Activated CD8-positive, alpha-beta T cell treated with anti-CD3 and anti-CD28 coated beads for 36 hours (primary cell): ENCODE data around the gene RMND5B. TPM values are rescaled to one million over a fixed set of nuclear protein-coding genes. Genes with fewer than 3 reads are reported as not detected.

Source experiments
- ATAC-seq: fragments of 200-7000 bp; cut with Tn5 transposase; one replicate; pipeline ENCODE4 v1.10.0; 2021; ENCODE audit warnings: mild to moderate bottlenecking, moderate library complexity
- CTCF ChIA-PET: fragments of 350-600 bp; sonication (Branson Sonifier 250); formaldehyde crosslinking; loops from one replicate; lab custom pipeline; 2021; ENCODE audit warnings: antibody characterized with exemption; lab: Charles Lee
- POLR2A ChIA-PET: fragments of 350-600 bp; sonication (Branson Sonifier 250); formaldehyde crosslinking; loops from one replicate; lab custom pipeline; 2021; ENCODE audit warnings: antibody characterized with exemption; lab: Charles Lee
- DNase-seq: peaks from one replicate; pipeline ENCODE4 v3.0.0-alpha.2; 2020
- H3K27ac Mint-ChIP-seq: one replicate; pipeline ENCODE4 v1.8.0; 2021; ENCODE audit warnings: mild to moderate bottlenecking, mixed read lengths
- H3K27me3 Mint-ChIP-seq: one replicate; pipeline ENCODE4 v1.8.0; 2021; ENCODE audit warnings: mixed read lengths
- H3K36me3 Mint-ChIP-seq: one replicate; pipeline ENCODE4 v1.8.0; 2021; ENCODE audit warnings: low read depth, mixed read lengths
- H3K4me1 Mint-ChIP-seq: one replicate; pipeline ENCODE4 v1.8.0; 2021; ENCODE audit warnings: low read depth, mixed read lengths
- H3K4me3 Mint-ChIP-seq: one replicate; pipeline ENCODE4 v1.8.0; 2021; ENCODE audit warnings: mild to moderate bottlenecking, moderate library complexity, mixed read lengths
- H3K9me3 Mint-ChIP-seq: one replicate; pipeline ENCODE4 v1.8.0; 2021; ENCODE audit warnings: mixed read lengths
- CTCF ChIP-seq: fragments of 200-600 bp; IDR thresholded peaks from one replicate; pipeline ENCODE4 v1.8.0; 2022; ENCODE audit warnings: antibody characterized with exemption, mild to moderate bottlenecking
- intact Hi-C: fragments of 100-400 bp; cut with micrococcal nuclease; formaldehyde crosslinking; loops from one replicate; pipeline ENCODE4 v1.10.0; 2022
- total RNA-seq, 2 experiments: library from RNA; stranded (reverse); gene quantifications; one replicate each; pipeline ENCODE4 v1.2.3, GENCODE V29; 2021

Gene RMND5B
- total RNA-seq, 2 experiments from 2014 or later, result 32.9 to 33.4 TPM

DNA sequence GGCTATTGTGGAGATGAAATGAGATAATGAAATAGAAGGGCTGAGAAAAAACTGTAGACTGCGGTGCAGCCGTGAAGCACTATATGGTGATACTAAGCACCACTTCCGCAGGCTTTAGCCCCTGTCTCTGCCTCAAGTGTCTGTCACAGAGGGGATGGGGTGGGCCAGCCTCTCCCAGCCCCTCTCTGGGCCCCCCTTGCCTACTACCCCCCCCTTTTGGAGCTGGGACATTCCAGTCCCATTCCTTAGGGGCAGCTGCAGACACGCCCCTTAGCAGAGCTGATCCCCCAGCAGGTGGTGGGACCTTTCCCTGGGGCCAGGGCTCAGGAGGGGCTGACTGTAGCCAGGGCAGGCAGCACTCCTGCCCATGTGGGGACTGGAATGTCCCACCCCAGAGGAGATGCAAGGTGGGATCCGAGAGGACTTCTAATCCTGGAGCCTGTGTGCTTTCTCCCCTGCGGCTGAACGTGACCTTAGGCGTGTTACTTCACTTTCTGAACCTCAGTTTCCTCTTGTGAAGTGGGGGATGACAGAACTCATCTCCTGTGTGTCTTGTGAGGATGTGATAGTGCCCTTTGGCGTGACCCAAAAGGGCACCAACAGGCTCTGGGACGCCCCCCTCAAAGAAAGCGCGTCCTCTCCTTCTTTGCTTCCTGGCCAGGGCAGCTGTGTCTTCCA lies 15.5 kb upstream of the RMND5B start:
- DNase-seq, result peak; percentile 68
- peak; percentile 40 for ATAC-seq
- Mint-ChIP-seq H3K27me3 (no peaks in the 10 kb centered on the region), H3K9me3 (peaks cover 3% of the 10 kb centered on the region), H3K36me3 (peaks cover 28% of the 10 kb centered on the region), H3K4me3 (peak overlapping the region; percentile 98), H3K4me1 (peaks cover 23% of the 10 kb centered on the region), H3K27ac (peak overlapping the region; percentile 95)
- intact Hi-C loops, result loop anchor here (5.0 kb wide), 1 partner anchor 37 kb away; the partner anchor contains the start of gene NHP2
- TF ChIP-seq CTCF, result no peak
- POLR2A ChIA-PET, result interaction anchor here (0.6 to 5.8 kb wide), 10 partner anchors 9 to 89 kb away, joined by 3 to 44 read pairs (median 4); partner anchors contain the start of genes HNRNPAB and RMND5B
- CTCF ChIA-PET, result interaction anchor here (1.6 to 9.1 kb wide), 3 partner anchors 32 to 40 kb away, joined by 4 to 84 read pairs (median 13); partner anchors contain the start of gene NHP2

GRCh38 chr5:178115814-178116142 lies 15.0 kb upstream of the RMND5B start:
- Mint-ChIP-seq H3K27me3 (no peaks in the 10 kb centered on the region), H3K36me3 (peaks cover 28% of the 10 kb centered on the region), H3K4me1 (peaks cover 26% of the 10 kb centered on the region), H3K4me3 (peak overlapping the region; percentile 98), H3K9me3 (peaks cover 3% of the 10 kb centered on the region), H3K27ac (peak overlapping the region; percentile 95)
- ChIA-PET CTCF (interaction anchor here (1.2 to 9.1 kb wide), 6 partner anchors 14 to 40 kb away, joined by 3 to 84 read pairs (median 4); partner anchors contain the start of gene NHP2), POLR2A (interaction anchor here (0.6 to 5.8 kb wide), 11 partner anchors 8 to 89 kb away, joined by 3 to 44 read pairs (median 5); partner anchors contain the start of genes HNRNPAB and RMND5B)
- intact Hi-C loops, result loop anchor here (5.0 kb wide), 1 partner anchor 37 kb away; the partner anchor contains the start of gene NHP2
- no peak for TF ChIP-seq CTCF
- DNase-seq (peak; percentile 30), ATAC-seq (no peak)

DNA sequence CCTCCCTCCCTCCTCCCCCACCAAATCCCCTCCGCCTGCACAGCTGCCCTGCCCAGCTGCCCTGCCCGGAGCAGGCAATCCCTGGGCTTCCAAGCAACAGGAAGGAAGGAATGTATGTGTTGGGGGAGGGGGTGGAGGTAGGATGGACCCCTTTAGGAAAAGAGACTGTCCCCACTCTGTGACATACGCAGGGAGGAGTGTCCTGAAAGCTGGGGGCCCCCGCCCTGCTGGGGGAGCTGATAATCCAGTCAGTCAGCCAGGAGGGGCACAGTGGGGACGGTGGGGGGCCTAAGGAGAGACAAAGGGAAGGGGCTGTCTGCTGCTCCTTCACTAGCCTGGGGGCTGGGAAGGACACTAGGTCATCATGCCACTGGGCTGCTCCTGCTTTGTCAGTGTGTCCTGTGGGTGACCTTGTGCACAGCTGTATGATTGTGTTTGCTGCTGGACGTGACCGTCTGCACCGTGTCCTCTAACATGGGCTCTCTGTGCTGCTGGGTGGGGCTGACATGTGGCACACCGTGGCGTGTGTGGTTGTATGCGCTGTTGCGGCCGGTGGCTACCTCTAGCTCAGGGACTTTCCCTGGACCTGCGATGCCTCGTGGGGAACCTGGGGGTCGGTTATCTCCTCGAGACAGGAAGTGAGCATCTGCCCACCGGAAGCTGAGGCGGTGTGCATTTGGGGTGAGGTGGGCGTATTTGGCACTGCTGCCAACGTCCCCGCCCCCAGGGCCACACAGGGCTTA lies 14.5 kb upstream of the RMND5B start:
- POLR2A ChIA-PET, result interaction anchor here (0.7 to 5.8 kb wide), 8 partner anchors 8 to 88 kb away, joined by 3 to 44 read pairs (median 6); partner anchors contain the start of genes HNRNPAB and RMND5B
- Mint-ChIP-seq H3K4me3 (peak overlapping the region; percentile 98), H3K36me3 (peaks cover 31% of the 10 kb centered on the region), H3K4me1 (peaks cover 31% of the 10 kb centered on the region), H3K27me3 (no peaks in the 10 kb centered on the region), H3K9me3 (peaks cover 3% of the 10 kb centered on the region), H3K27ac (peak overlapping the region; percentile 95)
- intact Hi-C loops, result loop anchor here (5.0 kb wide), 1 partner anchor 36 kb away; the partner anchor contains the start of gene NHP2
- ATAC-seq (peak; percentile 62), DNase-seq (peak; percentile 96)
- CTCF ChIA-PET, result interaction anchor here (1.2 to 9.1 kb wide), 6 partner anchors 14 to 41 kb away, joined by 3 to 84 read pairs (median 4); partner anchors contain the start of gene NHP2
- TF ChIP-seq CTCF, result no peak

DNA sequence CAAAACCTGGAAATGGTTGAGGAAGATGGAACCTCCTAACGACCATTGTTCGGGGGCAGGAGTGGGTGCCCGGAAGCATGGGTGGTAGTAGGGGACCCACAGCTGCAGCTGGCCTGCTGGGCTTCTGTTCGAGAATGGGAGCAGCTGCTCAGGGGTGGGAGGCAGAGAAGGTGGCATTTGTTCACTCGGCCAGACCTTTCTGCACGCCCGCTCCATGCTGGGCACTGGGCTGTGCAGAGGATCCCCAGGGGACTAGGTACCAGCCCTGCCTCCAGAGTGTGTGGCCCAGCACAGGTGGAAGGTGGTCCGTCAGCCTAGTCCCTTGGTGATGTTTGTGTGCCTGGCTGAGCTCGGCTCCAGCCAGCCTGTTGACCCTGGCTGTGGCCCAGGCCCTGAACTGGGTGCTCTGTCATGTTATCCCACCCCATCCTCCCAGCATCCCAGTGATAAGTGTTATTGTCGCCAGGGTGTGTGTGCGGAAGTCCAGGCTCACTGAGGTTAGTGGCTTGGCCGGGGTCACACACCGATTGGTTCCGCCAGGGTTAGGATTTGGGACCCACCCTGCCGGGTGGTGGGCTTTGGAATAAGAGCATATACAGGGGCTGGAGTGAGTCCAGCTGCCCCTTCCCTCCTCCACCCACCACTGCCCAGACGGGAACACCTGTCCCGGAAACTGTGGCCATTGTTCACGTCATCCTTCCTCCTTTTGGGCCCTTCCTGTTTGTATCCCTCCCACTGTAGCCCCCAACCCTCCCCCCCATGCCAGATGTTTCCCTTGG lies 12.7 kb upstream of the RMND5B start:
- ChIA-PET POLR2A (interaction anchor here (1.4 to 5.8 kb wide), 3 partner anchors 13 to 86 kb away, joined by 3 to 44 read pairs (median 20); partner anchors contain the start of genes HNRNPAB and RMND5B), CTCF (interaction anchor here (0.9 to 9.1 kb wide), 3 partner anchors 28 to 42 kb away, joined by 3 to 84 read pairs (median 3); no protein-coding TSS in a partner anchor)
- intact Hi-C loops, result loop anchor here (5.0 kb wide), 1 partner anchor 34 kb away; the partner anchor contains the start of gene NHP2
- Mint-ChIP-seq H3K4me1 (peaks cover 27% of the 10 kb centered on the region), H3K36me3 (peaks cover 42% of the 10 kb centered on the region), H3K27me3 (no peaks in the 10 kb centered on the region), H3K4me3 (no peak overlapping the region), H3K27ac (no peak overlapping the region), H3K9me3 (no peaks in the 10 kb centered on the region)
- TF ChIP-seq CTCF, result no peak
- no peak for DNase-seq
- ATAC-seq, result no peak
